Panc1 (cell line): Measurements from ENCODE around the gene FHIT. TPM values are rescaled to one million over a fixed set of nuclear protein-coding genes. Genes with fewer than 3 reads are reported as not detected.

ENCODE experiments used
- ATAC-seq: fragments of 200-7000 bp; cut with Tn5 transposase; 2 replicates; pipeline ENCODE4 v1.9.1; 2020; ENCODE audit warnings: mild to moderate bottlenecking, moderate library complexity
- BruUV-seq: library from RNA; stranded (reverse); fragments of 400-500 nt; replicated peaks from 2 replicates; lab custom pipeline; 2021; lab: Mats Ljungman, UMichigan
- CTCF ChIA-PET: fragments of 300-600 bp; sonication (Branson Sonifier 250); formaldehyde crosslinking; loops from one replicate; lab custom pipeline; 2022; ENCODE audit warnings: antibody characterized with exemption; lab: Charles Lee
- POLR2A ChIA-PET: fragments of 300-600 bp; sonication (Branson Sonifier 250); formaldehyde crosslinking; loops from one replicate; lab custom pipeline; 2022; ENCODE audit warnings: antibody characterized with exemption; lab: Charles Lee
- DNase-seq: peaks from one replicate; pipeline ENCODE4 v3.0.0-alpha.2; 2010; ENCODE audit warnings: low read depth, low spot score
- H3K27ac ChIP-seq: 2 replicates; pipeline ENCODE4 v1.5.1; 2011; ENCODE audit warnings: mild to moderate bottlenecking, low read length, inconsistent platforms
- H3K27me3 ChIP-seq: fragments of 200-500 bp; sonication (Bioruptor generic); 2 replicates; pipeline ENCODE4 v1.6.0; 2014; ENCODE audit warnings: low read length, inconsistent platforms; ENCODE audit not compliant: control insufficient read depth, insufficient read depth
- H3K36me3 ChIP-seq: fragments of 200-500 bp; sonication (Bioruptor generic); 2 replicates; pipeline ENCODE4 v1.5.1; 2014; ENCODE audit warnings: inconsistent platforms, mild to moderate bottlenecking, low read length, moderate library complexity; ENCODE audit not compliant: control insufficient read depth, insufficient read depth
- H3K4me1 ChIP-seq: 2 replicates; pipeline ENCODE4 v1.5.1; 2011; ENCODE audit warnings: inconsistent platforms, mild to moderate bottlenecking, low read length, moderate library complexity; ENCODE audit not compliant: control insufficient read depth, insufficient read depth
- H3K4me3 ChIP-seq, 2 experiments: 2 replicates each; pipeline ENCODE4 v1.5.1; 2011 to 2012; ENCODE audit warnings: low read depth in 2 of 2, low read length in 2 of 2, mild to moderate bottlenecking in 2 of 2, inconsistent platforms in 1 of 2, moderate library complexity in 1 of 2
- H3K9me3 ChIP-seq: fragments of 200-500 bp; sonication (Bioruptor generic); 2 replicates; pipeline ENCODE4 v1.5.1; 2014; ENCODE audit warnings: low read depth, mild to moderate bottlenecking, inconsistent platforms, low read length, moderate library complexity; ENCODE audit not compliant: control insufficient read depth, insufficient read depth
- POLR2AphosphoS5 ChIP-seq: IDR thresholded peaks from 2 replicates; pipeline ENCODE4 v1.6.1; 2012; ENCODE audit warnings: mild to moderate bottlenecking, low read depth, low read length, moderate library complexity
- SIN3A ChIP-seq: IDR thresholded peaks from 2 replicates; pipeline ENCODE4 v1.6.1; 2012; ENCODE audit warnings: low read depth, mild to moderate bottlenecking, low read length, moderate library complexity, borderline replicate concordance; ENCODE audit not compliant: insufficient read depth
- TCF7L2 ChIP-seq: IDR thresholded peaks from 2 replicates; pipeline ENCODE4 v1.6.1; 2011; ENCODE audit warnings: mild to moderate bottlenecking, low read depth, low read length, inconsistent platforms
- in situ Hi-C: cut with HindIII; loops from 2 replicates; pipeline ENCODE4 v1.10.0; 2016; ENCODE audit warnings: low sequenced_read_pairs, low pct_unique_long_range_greater_than_20kb
- intact Hi-C: fragments of 100-400 bp; cut with micrococcal nuclease; formaldehyde crosslinking; loops from one replicate; pipeline ENCODE4 v1.10.0; 2022; ENCODE audit not compliant: unreplicated experiment
- total RNA-seq: library from RNA; stranded (reverse); gene quantifications from one replicate; pipeline ENCODE4 v1.2.1, GENCODE V29; 2021; ENCODE audit not compliant: unreplicated experiment
- TF ChIP-seq, protein P1 (sequence below), 2 experiments: IDR thresholded peaks; 2 replicates each; pipeline ENCODE4 v1.6.1; 2011 to 2012; ENCODE audit warnings: low read depth in 2 of 2, control low read depth in 1 of 2, low read length in 1 of 2, mild to moderate bottlenecking in 1 of 2, moderate library complexity in 1 of 2; ENCODE audit not compliant: insufficient read depth in 1 of 2
- TF ChIP-seq, protein P2 (sequence below): fragments of 450-650 bp; IDR thresholded peaks from 2 replicates; pipeline ENCODE4 v1.5.1; 2017; ENCODE audit warnings: mild to moderate bottlenecking

The FHIT gene
- total RNA-seq, 1 experiment from 2014 or later: 2.2 TPM

DNA sequence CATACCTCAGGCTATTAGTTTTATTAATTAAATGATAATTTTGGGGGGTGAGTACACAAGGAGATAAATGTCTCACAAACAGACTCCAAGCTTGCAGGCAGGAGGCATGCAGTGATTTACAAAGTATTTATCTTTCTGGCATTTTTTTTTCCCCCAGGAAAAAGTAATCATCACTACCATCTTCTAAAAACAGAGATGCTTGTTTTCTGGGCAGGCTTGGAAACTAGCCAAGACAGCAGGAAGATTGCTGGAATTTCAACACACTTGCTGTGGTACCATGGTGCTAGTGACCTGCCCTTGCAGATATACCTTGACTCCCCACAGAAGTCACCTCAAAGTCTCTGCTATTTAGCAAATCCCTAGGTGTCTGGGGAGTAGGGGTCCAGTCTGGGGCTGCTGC lies 1468.6 kb downstream of the FHIT start:
- BruUV-seq: no TSS peak
- CTCF ChIA-PET: no interaction called here
- no peaks in the 10 kb centered on the region for H3K27me3 ChIP-seq
- POLR2A ChIA-PET: no interaction called here
- ATAC-seq (no peak), DNase-seq (no peak)
- TF ChIP-seq, protein P1, sequence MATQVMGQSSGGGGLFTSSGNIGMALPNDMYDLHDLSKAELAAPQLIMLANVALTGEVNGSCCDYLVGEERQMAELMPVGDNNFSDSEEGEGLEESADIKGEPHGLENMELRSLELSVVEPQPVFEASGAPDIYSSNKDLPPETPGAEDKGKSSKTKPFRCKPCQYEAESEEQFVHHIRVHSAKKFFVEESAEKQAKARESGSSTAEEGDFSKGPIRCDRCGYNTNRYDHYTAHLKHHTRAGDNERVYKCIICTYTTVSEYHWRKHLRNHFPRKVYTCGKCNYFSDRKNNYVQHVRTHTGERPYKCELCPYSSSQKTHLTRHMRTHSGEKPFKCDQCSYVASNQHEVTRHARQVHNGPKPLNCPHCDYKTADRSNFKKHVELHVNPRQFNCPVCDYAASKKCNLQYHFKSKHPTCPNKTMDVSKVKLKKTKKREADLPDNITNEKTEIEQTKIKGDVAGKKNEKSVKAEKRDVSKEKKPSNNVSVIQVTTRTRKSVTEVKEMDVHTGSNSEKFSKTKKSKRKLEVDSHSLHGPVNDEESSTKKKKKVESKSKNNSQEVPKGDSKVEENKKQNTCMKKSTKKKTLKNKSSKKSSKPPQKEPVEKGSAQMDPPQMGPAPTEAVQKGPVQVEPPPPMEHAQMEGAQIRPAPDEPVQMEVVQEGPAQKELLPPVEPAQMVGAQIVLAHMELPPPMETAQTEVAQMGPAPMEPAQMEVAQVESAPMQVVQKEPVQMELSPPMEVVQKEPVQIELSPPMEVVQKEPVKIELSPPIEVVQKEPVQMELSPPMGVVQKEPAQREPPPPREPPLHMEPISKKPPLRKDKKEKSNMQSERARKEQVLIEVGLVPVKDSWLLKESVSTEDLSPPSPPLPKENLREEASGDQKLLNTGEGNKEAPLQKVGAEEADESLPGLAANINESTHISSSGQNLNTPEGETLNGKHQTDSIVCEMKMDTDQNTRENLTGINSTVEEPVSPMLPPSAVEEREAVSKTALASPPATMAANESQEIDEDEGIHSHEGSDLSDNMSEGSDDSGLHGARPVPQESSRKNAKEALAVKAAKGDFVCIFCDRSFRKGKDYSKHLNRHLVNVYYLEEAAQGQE (IDR thresholded peaks at IDR 0.05; ENCODE audit: insufficient read depth in 1 of 2, low read depth in 2 of 2, low read length in 1 of 2): no peak
- TF ChIP-seq SIN3A: no peak
- TF ChIP-seq, protein P2, sequence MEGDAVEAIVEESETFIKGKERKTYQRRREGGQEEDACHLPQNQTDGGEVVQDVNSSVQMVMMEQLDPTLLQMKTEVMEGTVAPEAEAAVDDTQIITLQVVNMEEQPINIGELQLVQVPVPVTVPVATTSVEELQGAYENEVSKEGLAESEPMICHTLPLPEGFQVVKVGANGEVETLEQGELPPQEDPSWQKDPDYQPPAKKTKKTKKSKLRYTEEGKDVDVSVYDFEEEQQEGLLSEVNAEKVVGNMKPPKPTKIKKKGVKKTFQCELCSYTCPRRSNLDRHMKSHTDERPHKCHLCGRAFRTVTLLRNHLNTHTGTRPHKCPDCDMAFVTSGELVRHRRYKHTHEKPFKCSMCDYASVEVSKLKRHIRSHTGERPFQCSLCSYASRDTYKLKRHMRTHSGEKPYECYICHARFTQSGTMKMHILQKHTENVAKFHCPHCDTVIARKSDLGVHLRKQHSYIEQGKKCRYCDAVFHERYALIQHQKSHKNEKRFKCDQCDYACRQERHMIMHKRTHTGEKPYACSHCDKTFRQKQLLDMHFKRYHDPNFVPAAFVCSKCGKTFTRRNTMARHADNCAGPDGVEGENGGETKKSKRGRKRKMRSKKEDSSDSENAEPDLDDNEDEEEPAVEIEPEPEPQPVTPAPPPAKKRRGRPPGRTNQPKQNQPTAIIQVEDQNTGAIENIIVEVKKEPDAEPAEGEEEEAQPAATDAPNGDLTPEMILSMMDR: no peak
- TF ChIP-seq TCF7L2: no peak
- TF ChIP-seq POLR2AphosphoS5: no peak
- H3K4me3 ChIP-seq: no peak overlapping the region
- no peaks in the 10 kb centered on the region for H3K9me3 ChIP-seq
- H3K27ac ChIP-seq: no peak overlapping the region
- no peaks in the 10 kb centered on the region for H3K36me3 ChIP-seq
- H3K4me1 ChIP-seq: no peaks in the 10 kb centered on the region
- in situ Hi-C loops: no loop called here
- intact Hi-C loops: no loop called here

DNA sequence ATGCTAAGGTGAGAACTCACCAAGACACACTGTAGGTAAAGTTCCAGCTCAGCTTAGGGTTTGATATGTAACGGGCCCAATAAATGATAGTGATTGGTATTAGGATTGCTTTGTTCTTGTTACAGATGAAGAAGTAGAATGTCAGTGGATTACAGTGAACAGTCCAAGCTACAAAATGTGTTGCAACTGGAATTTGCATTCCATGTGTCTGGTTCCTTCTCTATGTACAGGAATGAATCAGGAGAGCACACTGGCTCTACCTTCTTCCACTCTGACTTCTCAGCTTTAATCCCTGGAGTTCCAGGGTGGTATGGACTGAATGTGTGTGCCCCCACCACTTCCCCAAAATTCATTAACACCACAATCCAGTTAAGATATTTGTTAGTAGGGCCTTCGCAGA lies 1471.0 kb downstream of the FHIT start:
- POLR2A ChIA-PET: no interaction called here
- H3K4me1 ChIP-seq: no peaks in the 10 kb centered on the region
- DNase-seq: no peak
- H3K27ac ChIP-seq: no peak overlapping the region
- H3K4me3 ChIP-seq: no peak overlapping the region
- no peaks in the 10 kb centered on the region for H3K36me3 ChIP-seq
- intact Hi-C loops: no loop called here
- CTCF ChIA-PET: no interaction called here
- H3K27me3 ChIP-seq: no peaks in the 10 kb centered on the region
- TF ChIP-seq POLR2AphosphoS5: no peak
- TF ChIP-seq TCF7L2: no peak
- no peak for TF ChIP-seq SIN3A
- H3K9me3 ChIP-seq: no peaks in the 10 kb centered on the region
- no TSS peak for BruUV-seq
- no peak for ATAC-seq
- in situ Hi-C loops: no loop called here

DNA sequence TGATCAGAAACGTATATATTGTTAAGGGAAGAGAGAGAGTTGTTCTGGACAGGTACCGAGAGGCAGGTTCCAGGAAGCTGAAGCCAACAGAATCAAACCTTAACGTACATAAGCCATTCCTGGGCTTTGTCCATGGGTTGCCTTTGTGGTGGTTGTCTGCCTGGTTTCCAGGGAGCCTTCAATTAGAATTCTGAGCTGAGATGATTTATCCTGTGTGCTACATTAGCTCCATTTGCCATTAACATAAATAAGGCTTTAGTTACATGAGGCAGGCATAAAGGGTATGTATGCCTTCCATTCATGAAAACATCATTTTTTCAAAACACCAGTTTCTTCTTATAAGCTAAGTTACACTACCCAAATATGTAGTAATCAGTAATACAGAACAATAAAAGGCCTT lies 1472.0 kb downstream of the FHIT start:
- no peaks in the 10 kb centered on the region for H3K4me1 ChIP-seq
- no peaks in the 10 kb centered on the region for H3K9me3 ChIP-seq
- TF ChIP-seq POLR2AphosphoS5: no peak
- TF ChIP-seq, protein P2: no peak
- no peak for TF ChIP-seq SIN3A
- TF ChIP-seq, protein P1 (IDR thresholded peaks at IDR 0.05; ENCODE audit: insufficient read depth in 1 of 2, low read depth in 2 of 2, low read length in 1 of 2): no peak
- no peak for TF ChIP-seq TCF7L2
- no peaks in the 10 kb centered on the region for H3K36me3 ChIP-seq
- in situ Hi-C loops: no loop called here
- H3K27me3 ChIP-seq: no peaks in the 10 kb centered on the region
- intact Hi-C loops: no loop called here
- ATAC-seq: no peak
- H3K27ac ChIP-seq: no peak overlapping the region
- CTCF ChIA-PET: interaction anchor here (0.5 kb wide), 1 partner anchor 955 kb away, joined by 5 read pairs; no protein-coding TSS in a partner anchor
- no peak overlapping the region for H3K4me3 ChIP-seq
- no peak for DNase-seq
- BruUV-seq: no TSS peak
- POLR2A ChIA-PET: no interaction called here
